Activated gamma-delta T cell (primary cell): ENCODE results near the gene HHAT.

Experiments used
- DNase-seq: peaks from one replicate; lab custom pipeline; 2025; lab: John Stamatoyannopoulos, UW
- total RNA-seq, 2 donors: gene quantifications; one replicate each; lab custom pipeline; 2026; lab: John Stamatoyannopoulos, UW

Gene HHAT
- 7.0 to 10.4 reads per million in 2 donors for total RNA-seq

DNA sequence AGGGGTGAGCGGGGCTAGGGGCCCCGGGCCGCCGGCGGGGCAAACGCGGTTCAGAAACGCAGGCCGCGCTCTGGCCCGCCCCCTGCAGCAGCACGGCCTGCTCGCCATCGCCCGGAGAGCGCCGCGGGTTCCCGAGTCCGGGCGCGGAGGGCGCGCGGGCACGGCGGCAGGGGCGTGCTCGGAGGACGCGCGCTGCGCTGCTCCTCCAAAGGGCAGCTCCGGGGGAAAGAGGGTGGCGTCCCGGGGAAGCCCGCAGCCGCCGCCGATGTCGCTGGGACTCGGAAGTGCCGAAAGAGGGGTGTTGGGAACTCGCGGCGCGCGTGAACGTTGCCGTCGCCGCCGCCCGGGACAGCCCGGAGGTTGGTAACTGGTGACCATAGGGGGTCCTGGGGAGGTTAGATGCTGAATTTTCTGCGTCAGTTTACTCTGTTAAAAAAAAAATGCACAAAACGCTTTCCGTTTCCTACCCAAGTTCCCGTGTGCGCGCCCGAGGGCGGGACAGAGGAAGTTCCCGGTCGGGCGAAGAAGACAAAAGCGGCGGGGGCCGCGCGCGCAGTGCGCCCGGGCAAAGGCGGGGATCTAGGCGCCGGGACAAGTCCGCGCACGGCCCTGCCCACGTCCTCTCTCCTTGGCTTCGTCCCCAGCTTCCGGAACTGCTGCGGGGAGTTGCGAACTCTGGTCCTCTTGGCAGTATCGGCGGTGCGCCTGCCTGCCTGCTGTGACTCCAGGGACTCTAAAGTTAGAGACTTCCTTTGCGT is at the start of gene HHAT:
Gene HHAT (plus strand): TSS at position 157 of the 758 bp plus-strand sequence. CDS start 20,074 bp downstream, outside the sequence.
- DNase-seq, result peak; percentile 48

DNA sequence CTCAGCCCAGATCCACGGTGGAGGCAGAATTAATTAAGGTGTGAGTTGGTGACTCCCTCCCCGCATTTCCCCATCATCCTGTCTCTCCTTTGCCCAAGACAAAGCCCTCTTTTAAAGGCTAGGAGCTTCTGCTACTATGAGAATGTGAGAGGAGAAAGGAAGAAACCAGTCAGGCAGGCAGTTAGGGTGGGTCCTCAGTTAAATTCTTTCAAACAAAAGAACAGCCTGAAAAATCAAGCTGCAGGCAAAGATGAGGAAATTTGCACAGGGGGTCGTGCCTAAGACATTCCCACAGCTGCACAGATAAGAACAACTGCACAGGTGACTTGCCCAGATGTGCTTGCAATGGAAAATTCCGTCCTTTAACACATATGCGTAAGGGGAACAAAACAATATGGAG is 48.5 kb upstream of the HHAT start:
- no peak for DNase-seq

DNA sequence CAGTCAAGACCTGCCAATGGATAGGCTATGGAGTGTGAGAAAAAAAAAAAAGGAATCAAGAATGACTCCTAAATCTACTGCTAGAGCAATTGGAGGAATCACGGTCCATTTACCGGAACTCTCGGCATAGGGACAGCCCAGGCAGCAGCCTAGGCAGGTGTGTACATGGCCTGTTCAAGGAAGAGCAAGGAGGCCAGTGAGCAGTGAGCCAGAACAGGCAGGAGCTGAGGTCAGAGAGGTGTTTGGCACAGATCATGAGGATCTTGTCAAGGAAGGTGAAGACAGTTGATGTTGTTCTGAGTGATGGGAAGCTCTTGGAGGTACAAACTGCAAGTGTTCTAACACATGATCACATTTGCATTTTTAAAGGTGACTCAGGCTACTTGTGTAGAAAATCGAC is 40.6 kb upstream of the HHAT start:
- DNase-seq, result no peak

DNA sequence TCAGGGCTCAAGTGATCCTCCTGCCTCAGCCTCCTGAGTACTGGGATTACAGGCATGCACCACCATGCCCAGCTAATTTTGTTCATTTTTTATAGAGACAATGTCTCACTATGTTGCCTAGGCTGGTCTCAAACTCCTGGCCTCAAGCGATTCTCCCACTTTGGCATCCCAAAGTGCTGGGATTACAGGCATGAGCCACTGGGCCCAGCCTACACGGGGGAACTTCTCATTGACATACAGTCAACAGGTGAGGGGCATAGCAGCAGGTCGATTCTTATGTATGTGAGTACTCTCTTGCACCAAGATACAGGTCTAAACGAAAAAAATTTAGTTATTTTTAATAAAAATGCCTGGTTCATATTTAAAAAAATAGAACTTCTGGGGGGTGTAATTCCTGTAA is 39.5 kb upstream of the HHAT start:
- no peak for DNase-seq

DNA sequence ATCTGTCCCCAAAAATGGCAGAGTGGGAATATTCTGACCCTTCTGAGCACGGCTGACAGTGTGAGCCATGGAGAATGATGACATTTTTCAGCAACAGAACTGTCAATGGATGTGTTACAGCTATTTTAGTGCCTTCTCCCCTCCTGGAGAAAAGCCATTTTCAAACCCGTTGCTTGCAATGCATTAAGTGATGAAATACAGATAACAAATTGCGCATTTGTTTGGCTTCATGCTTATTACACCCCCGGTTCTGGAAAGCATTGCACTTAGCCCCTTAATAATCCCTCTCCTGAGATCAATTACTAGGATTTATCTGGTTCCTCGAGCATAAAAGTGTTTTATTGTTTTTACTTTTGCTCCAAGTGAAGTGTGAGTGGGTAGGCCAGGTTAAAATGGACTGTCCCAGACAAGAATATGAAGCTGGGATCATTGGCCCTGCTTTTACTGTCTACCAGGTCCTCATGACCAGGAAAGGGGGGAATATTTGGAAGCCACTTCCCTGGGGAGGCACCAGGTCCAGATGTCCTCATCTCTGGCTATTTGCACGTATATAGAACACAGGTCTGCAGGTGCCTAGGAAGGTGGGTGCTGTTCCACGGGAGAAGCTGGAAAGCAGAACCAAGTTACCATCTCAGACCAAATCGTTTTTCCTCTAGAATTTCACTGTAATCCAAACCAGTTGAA is 37.5 kb upstream of the HHAT start:
- DNase-seq, result no peak

DNA sequence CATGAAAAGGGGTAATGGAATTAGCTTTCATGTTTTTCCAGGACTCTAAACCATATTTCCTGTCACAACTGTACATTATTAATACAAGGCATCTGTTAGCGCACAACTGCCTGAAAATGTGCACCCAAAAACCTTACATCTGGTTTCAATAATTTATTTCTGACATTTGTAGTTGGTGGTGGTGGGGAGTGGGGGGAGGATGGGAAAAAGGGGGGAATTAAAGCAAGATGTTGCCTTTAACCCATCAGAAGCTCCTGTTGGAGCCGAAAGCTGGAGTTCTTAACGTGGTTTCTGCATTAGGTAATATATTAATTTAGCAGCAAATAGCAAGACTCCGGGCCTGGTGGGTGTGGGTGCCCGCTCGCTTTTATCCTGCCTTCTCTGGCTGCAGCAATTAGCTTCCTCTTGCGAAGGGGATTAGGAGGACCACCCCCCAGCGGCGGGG is 36.9 kb upstream of the HHAT start:
- DNase-seq, result no peak

DNA sequence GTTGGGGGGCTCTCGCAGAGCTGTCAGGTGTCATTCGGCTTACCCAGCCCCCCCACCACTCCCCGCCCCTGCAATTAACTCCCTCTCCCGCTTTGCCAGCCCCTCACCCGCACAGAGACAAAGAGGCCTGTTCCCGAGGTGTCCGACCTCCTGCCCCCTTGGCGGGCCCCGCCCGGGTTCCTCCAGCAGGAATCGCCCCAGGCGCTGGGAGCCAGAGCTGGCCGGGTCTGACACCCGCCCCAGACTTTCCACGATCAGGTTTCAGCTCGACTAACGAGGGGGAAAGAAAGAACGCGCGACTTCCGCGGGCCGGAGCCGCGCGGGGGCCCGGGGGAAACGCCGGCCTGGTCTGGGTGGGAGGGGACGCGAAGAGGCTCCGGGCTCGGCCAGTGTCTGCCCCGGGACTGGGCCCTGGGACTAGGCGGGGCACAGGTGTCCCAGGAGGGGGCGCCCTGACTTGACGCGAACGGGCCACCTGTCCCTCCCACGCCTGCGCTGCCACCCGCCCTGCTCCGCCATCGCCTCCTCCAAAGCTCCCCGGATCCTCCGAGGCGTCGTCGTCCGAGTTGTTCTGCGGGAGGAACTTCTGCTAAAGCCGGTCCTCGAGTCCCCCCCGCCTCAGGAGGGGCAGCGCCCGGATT is 36.4 kb upstream of the HHAT start:
- DNase-seq, result no peak

DNA sequence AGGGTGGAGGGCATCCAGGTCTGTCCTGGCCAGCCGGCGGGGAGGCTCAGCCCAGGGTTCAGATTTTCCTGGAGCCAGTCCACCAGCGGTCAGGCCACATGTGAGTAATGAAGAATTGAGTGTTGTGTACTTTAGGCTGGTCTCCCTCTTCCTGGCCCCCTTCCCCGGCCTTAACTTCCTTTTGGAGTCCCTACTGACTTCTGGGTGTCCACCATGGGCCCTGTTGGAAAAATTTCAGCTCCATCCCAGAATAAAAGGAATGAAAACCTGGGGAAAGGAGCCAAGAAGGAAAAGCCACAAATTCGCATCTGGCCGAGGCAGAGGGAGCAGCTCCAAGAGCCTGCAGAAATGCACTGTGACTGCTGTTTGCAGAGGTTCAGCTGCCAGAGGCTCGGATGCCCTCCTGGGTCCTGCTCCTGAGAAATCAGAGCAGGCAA is 35.5 kb upstream of the HHAT start:
- DNase-seq, result no peak

DNA sequence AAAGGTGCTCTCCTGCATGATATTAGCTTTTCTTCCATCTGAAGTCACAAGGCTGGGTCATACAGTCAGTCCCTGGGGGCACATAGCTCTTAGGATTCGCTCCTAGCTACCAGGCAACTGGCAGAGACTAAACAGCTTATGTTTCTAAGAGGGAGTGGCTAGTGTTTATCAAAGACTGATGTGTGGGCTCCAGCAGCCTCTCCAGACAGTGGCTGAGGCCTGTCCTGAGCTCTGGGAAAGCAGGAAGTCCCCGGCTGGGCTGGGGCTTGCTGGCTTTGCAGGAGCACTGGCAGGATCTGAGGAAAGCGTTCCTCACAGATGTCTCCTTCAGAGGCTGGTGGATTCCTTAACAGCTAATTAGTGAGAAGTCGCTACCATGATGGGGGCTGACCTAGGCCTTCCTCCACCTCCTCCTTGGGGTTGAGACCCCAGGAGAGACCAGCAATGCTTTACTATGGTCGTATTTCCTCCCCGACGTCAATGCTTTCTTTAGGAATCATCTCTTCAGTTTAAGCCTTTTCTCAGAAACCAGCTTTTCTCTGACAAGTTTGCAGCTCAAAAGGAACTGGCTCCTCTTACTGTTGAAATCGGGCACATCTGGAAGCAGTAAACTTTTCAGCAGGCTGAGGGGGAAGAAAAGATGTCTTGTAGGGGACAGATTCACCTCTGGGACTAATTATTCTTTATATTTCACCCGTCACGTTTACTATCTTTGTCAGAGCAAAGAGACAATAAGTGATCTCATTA is 33.5 kb upstream of the HHAT start:
- DNase-seq, result no peak

DNA sequence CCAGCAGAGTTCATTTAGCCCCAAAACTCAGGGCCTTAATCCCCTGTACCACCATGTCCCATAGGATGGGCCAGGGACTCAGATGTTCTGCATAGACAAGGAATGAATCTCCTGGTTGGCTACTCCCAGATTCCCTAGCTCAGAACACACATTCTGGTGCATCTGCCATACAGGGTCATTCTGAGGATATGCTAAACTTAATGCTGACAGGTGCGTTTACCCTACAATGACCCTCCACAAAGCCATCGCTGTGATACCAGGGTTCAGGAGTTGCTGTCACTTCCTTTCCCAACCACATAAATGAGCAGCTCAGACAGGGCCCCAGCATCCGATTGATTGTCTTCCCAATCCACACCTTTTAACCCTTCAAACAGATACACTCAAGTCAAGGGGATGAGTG is 32.0 kb upstream of the HHAT start:
- DNase-seq, result no peak

DNA sequence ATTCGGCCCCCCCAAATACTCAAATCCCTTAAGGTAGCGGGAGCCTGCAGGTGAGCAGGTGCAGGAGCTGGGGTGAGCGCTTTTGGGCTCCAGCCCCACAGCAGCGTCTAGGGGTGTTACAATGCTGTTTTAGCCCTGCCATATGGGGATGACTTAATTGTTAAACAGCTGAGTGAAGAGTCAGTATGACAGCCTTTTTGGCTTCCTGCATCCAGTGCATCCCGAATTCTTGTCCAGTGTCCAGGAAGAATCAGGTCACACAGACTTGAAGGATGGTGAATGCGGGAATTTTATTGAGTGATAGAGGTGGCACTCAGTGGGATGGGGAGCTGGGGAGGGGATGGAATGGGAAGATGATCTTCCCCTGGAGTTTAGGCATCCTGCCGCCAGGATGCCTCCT is 30.4 kb upstream of the HHAT start:
- no peak for DNase-seq

DNA sequence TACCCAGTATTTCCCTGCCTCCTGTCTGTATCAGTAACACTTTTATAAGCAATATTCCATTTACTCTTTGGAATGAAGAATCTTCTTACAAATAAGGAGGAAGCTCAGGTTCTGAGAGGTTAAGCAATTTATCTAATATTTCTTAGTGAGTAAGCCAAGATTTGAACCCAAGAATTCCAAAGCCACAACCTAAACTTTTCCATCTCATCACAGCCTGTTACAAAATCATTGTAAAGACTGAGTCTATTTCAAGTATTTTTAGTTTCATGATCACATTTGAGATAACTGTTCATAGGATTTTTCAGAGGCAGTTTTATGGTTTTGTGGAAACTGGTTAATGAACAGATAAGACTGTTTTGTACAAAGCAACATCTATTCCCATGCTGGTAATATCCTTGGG is 29.8 kb upstream of the HHAT start:
- no peak for DNase-seq

DNA sequence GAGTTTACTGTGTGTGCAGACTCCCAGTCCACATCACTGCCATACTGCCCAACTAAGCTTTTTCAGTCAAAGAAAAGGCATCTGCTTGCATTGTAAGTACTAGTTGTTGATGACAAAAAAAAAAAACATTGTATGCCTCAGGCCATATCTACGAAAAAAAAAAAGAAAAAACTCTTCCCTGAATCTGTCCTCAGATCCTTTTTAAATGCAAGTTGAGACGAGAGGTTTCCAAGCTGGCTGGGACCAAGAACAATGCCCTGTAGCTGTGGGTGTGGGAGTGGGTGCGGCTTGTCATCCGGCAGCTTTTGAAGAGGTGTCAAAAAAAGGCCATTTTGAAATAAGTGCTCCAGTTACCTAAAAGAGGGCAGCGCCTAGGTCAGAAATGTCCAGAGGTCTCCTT is 29.2 kb upstream of the HHAT start:
- no peak for DNase-seq

DNA sequence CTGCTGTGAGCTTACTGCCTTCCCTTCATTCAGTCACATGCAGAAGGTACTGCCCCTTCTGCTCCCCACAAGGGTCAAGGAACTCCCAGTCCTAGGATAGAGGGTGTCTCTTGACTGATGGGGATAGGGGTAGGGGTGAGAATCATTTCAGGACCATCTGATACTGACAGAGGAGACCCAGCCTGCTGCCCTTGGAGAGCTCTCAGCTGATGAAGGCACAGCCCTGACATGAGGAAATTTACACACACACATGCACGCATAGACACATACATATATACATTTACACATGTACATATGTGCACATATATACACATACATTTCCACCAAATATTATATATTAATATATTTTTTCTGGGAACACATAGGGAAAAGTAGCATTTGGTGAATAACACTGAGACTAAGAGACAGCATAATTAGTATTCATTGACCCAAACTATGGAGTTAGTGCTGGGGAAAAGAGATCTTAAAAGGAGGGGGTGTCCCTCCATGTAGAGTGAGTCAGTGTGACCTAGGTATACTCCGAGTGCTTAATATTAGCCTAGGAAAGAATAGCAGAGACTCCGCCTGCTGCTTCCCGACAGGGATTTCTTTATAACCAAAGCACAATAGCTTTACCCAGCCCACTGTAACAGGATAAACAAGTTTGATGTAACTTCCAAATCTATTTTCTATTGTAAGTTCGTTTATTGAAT is 27.6 kb upstream of the HHAT start:
- DNase-seq, result no peak

DNA sequence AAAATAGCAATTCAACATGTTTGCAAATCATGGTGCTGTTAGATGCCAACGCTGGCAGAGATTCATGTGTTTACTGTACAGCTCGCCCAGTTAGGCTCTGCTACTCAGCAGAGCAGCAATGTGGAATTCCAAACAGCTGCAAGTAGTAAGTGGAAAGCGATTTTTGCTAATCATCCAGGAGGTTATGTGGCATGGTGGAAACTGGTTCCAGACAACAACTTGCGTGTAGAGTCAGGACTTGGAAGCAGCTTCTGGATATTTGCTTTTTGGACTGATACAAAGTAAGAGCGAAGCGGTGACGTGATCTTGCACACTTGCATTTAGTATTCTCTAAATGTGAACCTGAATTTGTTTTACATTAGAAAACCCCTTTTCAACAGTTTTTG is 27.1 kb upstream of the HHAT start:
- no peak for DNase-seq

DNA sequence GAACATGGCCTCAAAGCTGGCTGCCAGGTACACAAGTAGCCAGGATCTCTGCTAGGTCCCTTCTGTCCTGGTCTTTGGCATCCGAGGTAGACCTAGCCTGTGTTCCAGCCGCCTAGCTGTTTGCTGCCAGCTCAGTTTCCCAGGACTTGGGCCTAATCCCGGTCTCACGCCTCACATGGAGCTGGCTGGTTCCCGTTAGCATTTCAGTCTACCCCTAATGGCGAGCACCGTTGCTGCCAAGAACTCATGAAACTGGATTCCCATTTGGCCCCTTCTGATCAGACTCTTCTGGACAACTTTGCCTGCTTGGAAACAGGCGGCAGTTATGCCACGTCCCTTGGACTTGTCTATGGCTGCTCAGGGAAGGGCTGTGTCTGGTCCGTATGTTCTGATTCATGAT is 26.2 kb upstream of the HHAT start:
- DNase-seq, result no peak

DNA sequence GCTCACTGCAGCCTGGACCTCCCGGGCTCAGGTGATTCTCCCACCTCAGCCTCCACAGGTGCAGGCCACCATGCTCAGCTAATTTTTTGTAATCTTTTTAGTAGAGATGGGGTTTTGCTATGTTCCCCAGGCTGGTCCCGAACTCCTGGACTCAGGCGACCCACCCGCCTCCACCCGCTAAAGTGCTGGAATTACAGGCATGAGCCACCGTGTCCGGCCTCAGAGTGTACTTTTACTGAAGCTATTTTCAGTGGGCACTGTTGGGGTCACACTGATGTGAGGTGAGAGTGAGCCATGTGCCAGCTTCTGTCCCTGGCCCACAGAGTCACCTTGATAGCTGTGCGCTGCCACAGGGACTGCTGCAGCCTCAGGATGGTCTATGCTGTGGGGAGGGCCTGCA is 25.3 kb upstream of the HHAT start:
- DNase-seq, result no peak

DNA sequence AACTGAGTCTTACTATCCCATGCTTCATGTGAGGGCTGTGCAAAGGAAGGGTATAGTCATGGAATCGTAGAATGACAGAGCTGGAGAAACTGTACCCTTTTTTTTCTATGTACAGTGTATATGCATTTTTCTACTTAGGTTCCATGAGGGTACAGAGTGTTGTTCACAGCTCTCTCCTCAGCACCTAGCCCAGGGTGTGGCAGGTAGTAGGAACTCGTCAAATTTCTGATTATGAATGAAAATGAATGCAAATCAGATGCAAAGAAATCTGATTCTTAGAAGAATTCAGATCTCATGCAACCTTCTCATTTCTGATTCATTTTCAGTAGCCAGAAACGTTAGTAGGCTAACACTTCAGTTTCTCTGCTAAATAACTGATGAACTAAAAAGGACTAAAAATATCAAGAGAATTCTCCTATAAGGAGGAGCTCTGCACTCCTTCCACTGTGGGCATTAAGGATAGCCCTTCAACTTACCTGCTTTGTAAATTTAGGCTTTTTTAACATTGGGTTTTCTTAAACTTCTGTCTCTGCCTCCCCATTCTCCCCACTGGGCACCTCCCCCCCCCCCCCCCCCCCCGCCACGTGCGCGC is 18.0 kb upstream of the HHAT start:
- DNase-seq, result no peak

DNA sequence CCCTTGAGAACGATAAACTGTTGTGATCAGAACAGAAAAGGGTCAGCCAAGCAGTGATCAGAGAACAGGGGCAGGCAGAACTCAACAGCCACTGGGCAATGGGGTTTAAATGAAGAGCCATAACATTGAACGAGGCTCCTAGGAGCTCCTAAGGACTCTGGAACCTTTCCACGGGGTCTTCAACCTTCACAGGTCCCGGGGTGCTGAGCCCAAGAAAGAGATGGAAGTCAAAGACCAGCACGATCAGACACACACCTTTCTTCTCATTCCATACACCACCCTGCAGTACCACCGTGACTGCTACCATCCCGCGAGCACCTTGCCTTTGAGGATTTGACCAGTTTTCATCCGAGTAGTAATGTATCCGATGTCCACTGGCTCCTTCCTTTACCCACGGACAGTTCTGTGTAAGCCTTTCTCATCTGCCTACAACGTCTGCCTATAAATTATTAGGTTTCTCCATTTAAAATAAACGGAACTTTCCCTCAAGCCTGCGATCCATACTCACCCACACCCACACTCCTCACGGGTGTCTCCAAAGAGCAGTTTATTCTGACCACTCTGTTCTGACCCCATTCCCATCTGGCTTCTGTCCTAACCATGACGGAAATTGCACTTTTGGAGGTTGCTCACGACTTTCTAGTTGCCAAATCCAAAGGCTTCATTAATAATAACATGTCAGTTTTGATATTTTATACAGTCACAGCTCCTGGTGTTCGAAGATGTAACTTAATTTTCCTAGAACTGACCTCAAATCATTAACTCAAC is 16.8 kb upstream of the HHAT start:
- DNase-seq, result no peak

DNA sequence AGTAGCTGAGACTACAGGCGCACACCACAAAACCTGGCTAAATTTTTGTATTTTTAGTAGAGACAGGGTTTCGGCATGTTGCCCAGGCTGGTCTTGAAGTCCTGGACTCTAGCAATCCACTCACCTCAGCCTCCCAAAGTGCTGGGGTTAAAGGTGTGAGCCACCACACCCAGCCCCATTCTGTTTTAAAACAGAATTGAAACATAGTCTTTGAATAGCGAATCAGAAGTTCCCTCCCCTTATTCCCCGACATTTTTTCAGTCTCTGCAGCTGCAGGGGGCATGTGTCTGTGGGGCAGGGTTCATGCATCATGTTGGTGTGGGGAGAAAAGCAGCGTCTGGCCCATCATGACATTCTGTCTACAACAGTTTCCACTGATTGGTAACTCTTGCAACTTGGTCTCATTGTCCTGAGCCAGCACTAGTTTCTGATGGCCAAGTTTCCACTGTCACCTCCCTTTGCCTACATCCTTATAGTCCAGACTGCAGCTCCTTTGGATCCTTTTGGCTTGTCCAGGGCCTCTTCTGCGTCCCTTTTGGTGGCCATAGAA is 15.6 kb upstream of the HHAT start:
- DNase-seq, result no peak
